Stomach (tissue), 9 donors: ENCODE data around the gene EFNA3. TPM values are rescaled to one million over a fixed set of nuclear protein-coding genes. Genes with fewer than 3 reads are reported as not detected.

Source experiments
- DNase-seq, 2 donors: peaks; one replicate each; pipeline versions ENCODE4 v3.0.0 to v3.0.0-alpha.2; 2013 to 2019
- H3K27ac ChIP-seq, 5 donors: fragments of 200-600 bp in 4 of 5; sonication (generic) in 4 of 5; one replicate each; pipeline ENCODE4 v1.5.1; 2013 to 2019; ENCODE audit warnings: mild to moderate bottlenecking in 1 of 5, moderate library complexity in 1 of 5
- H3K27me3 ChIP-seq, 3 donors: fragments of 200-600 bp; sonication (generic); one replicate each; pipeline ENCODE4 v1.5.1; 2017 to 2019; ENCODE audit warnings: mixed run types in 1 of 3
- H3K36me3 ChIP-seq, 4 donors: fragments of 200-600 bp; sonication (generic); 1 replicate in 3 of 4; 2 replicates in 1 of 4; pipeline ENCODE4 v1.5.1; 2016 to 2019
- H3K4me1 ChIP-seq, 4 donors: fragments of 200-600 bp; sonication (generic); one replicate each; pipeline ENCODE4 v1.5.1; 2016 to 2019
- H3K4me3 ChIP-seq, 4 donors: fragments of 200-600 bp; sonication (generic) in 3 of 4; one replicate each; pipeline ENCODE4 v1.5.1; 2016 to 2019; ENCODE audit warnings: mild to moderate bottlenecking in 1 of 4
- H3K9me3 ChIP-seq, 4 donors: fragments of 200-600 bp; sonication (generic); one replicate each; pipeline ENCODE4 v1.5.1; 2016 to 2019
- CTCF ChIP-seq, 7 experiments: fragments of 450-650 bp in 4 of 7; fragments of 200-600 bp in 3 of 7; sonication (generic) in 3 of 7; IDR thresholded peaks; one replicate each; pipeline ENCODE4 v1.5.1; 2016 to 2019; ENCODE audit warnings: antibody characterized with exemption in 7 of 7, control low read depth in 2 of 7, mild to moderate bottlenecking in 1 of 7
- EP300 ChIP-seq: sonication (generic); formaldehyde crosslinking; IDR thresholded peaks from one replicate; pipeline ENCODE4 v1.6.1; 2017; ENCODE audit warnings: antibody characterized with exemption
- POLR2A ChIP-seq, 4 donors: fragments of 450-650 bp; IDR thresholded peaks; one replicate each; pipeline ENCODE4 v1.6.1; 2016; ENCODE audit warnings: antibody characterized with exemption in 4 of 4, control low read depth in 2 of 4, mild to moderate bottlenecking in 1 of 4, moderate library complexity in 1 of 4
- POLR2AphosphoS5 ChIP-seq, 3 donors: sonication (generic); formaldehyde crosslinking; IDR thresholded peaks; one replicate each; pipeline ENCODE4 v1.6.1; 2016; ENCODE audit warnings: antibody characterized with exemption in 3 of 3
- WGBS, 5 donors: extraction: QIAGEN DNeasy Blood & Tissue Kit in 3 of 5; methylation state at CpG; one replicate each; pipeline versions ENCODE4 v1.1.5 to v1.1.7; 2013 to 2018; 5-methylcytosine and 5-hydroxymethylcytosine counted together
- intact Hi-C: fragments of 100-400 bp; cut with DNase I; formaldehyde crosslinking; loops from one replicate; pipeline ENCODE4 v1.15.1; 2023; ENCODE audit warnings: low total_unique reads
- polyA plus RNA-seq, 3 donors: library from polyadenylated mRNA; stranded (reverse); fragments of 200-250 nt; gene quantifications; one replicate each; pipeline ENCODE4 v1.2.3, GENCODE V29; 2013
- total RNA-seq, 5 donors: library from RNA; depleted of rRNA; stranded (reverse); fragments of >200 nt; gene quantifications; one replicate each; pipeline versions ENCODE4 v1.1.0 to v1.2.3, GENCODE V29; 2014 to 2016
- donor health status: healthy with polysubstance abuse.
- donor health status: Bipolar disorder and iron deficiency.
- donor health status: healthy.

Gene EFNA3
- total and polyA plus RNA-seq, 8 donors, result 0.76 to 4.9 (median 1.5) TPM; not detected in 5

GRCh38 chr1:155066777-155067176 lies 11.9 kb upstream of the EFNA3 start:
- peaks cover 0 to 4% (median 0%) of the 10 kb centered on the region in 3 donors for H3K27me3 ChIP-seq
- H3K27ac ChIP-seq, result no peak overlapping the region
- peaks cover 0 to 31% (median 23%) of the 10 kb centered on the region in 4 donors for H3K36me3 ChIP-seq
- H3K9me3 ChIP-seq, result no peaks in the 10 kb centered on the region
- 73 to 89% (median 84%) methylated on average over 7 to 8 of the region's 8 CpGs for WGBS, 5 donors
- intact Hi-C loops, result no loop called here
- no peak for DNase-seq
- no peak overlapping the region for H3K4me3 ChIP-seq
- peaks cover 33 to 59% (median 51%) of the 10 kb centered on the region in 4 donors for H3K4me1 ChIP-seq
- TF ChIP-seq POLR2A (IDR thresholded peaks at IDR 0.05), result no peak

GRCh38 chr1:155068599-155068998 lies 10.0 kb upstream of the EFNA3 start:
- peaks cover 0 to 27% (median 22%) of the 10 kb centered on the region in 4 donors for H3K36me3 ChIP-seq
- no peak for TF ChIP-seq CTCF (IDR thresholded peaks at IDR 0.05)
- no peak for TF ChIP-seq POLR2A (IDR thresholded peaks at IDR 0.05)
- TF ChIP-seq POLR2AphosphoS5 (IDR thresholded peaks at IDR 0.05), result no peak
- no peak for TF ChIP-seq EP300
- H3K4me3 ChIP-seq, result no peak overlapping the region
- WGBS, 5 donors, result 89 to 96% (median 95%) methylated on average over 3 of the region's 3 CpGs
- no peak for DNase-seq
- intact Hi-C loops, result no loop called here
- no peaks in the 10 kb centered on the region for H3K9me3 ChIP-seq
- no peak overlapping the region for H3K27ac ChIP-seq
- H3K27me3 ChIP-seq, result no peaks in the 10 kb centered on the region
- H3K4me1 ChIP-seq, result peaks cover 16 to 41% (median 35%) of the 10 kb centered on the region in 4 donors

GRCh38 chr1:155069551-155070157 lies 9.0 kb upstream of the EFNA3 start:
- H3K4me3 ChIP-seq, result no peak overlapping the region
- TF ChIP-seq POLR2A (IDR thresholded peaks at IDR 0.05) (no peak), POLR2AphosphoS5 (IDR thresholded peaks at IDR 0.05) (no peak), EP300 (no peak), CTCF (IDR thresholded peaks at IDR 0.05) (no peak)
- intact Hi-C loops, result no loop called here
- WGBS, 5 donors, result 53 to 67% (median 55%) methylated on average over 6 to 7 of the region's 7 CpGs
- no peaks in the 10 kb centered on the region for H3K27me3 ChIP-seq
- H3K9me3 ChIP-seq, result no peaks in the 10 kb centered on the region
- peaks cover 16 to 31% (median 26%) of the 10 kb centered on the region in 4 donors for H3K4me1 ChIP-seq
- H3K27ac ChIP-seq, result no peak overlapping the region
- peaks cover 0 to 27% (median 22%) of the 10 kb centered on the region in 4 donors for H3K36me3 ChIP-seq
- DNase-seq, result no peak

GRCh38 chr1:155070158-155070621 lies 8.4 kb upstream of the EFNA3 start:
- H3K4me1 ChIP-seq, result peaks cover 16 to 25% (median 22%) of the 10 kb centered on the region in 4 donors
- intact Hi-C loops, result no loop called here
- peak overlapping the region; percentile 36 to 52 (median 40) for H3K4me3 ChIP-seq
- DNase-seq, result peak in 1 of 2 donors; percentile 70
- H3K27ac ChIP-seq, result peak overlapping the region in 1 of 5 donors; percentile 78
- no peaks in the 10 kb centered on the region for H3K27me3 ChIP-seq
- TF ChIP-seq CTCF (IDR thresholded peaks at IDR 0.05), result no peak
- no peak for TF ChIP-seq POLR2A (IDR thresholded peaks at IDR 0.05)
- no peak for TF ChIP-seq EP300
- no peak for TF ChIP-seq POLR2AphosphoS5 (IDR thresholded peaks at IDR 0.05)
- 22 to 35% (median 34%) methylated on average over 18 to 28 of the region's 28 CpGs for WGBS, 5 donors
- H3K36me3 ChIP-seq, result peaks cover 0 to 27% (median 22%) of the 10 kb centered on the region in 4 donors
- no peaks in the 10 kb centered on the region for H3K9me3 ChIP-seq
